Nephron (organoid): ENCODE measurements around the gene PRKD1.
"Not testable (repeated sequence)": the region's sequence is repeated elsewhere in the genome, so short reads cannot be mapped to it uniquely, and the experiment has no call there.

Source experiments
- H3K27ac Mint-ChIP-seq, 3 experiments: 2 replicates each; pipeline ENCODE4 v1.8.0; 2020; ENCODE audit warnings: mixed read lengths in 3 of 3, mild to moderate bottlenecking in 2 of 3, moderate library complexity in 1 of 3
- H3K27me3 Mint-ChIP-seq: 2 replicates; pipeline ENCODE4 v1.8.0; 2021; ENCODE audit warnings: low read depth, mild to moderate bottlenecking, moderate library complexity, mixed read lengths
- H3K36me3 Mint-ChIP-seq: 2 replicates; pipeline ENCODE4 v1.8.0; 2020; ENCODE audit warnings: low read depth, mixed read lengths
- H3K4me1 Mint-ChIP-seq: 2 replicates; pipeline ENCODE4 v1.8.0; 2020; ENCODE audit warnings: mixed read lengths
- H3K4me3 Mint-ChIP-seq, 3 experiments: 2 replicates each; pipeline ENCODE4 v1.8.0; 2020; ENCODE audit warnings: mild to moderate bottlenecking in 3 of 3, mixed read lengths in 3 of 3, moderate library complexity in 2 of 3
- H3K9me3 Mint-ChIP-seq: 2 replicates; pipeline ENCODE4 v1.8.0; 2020; ENCODE audit warnings: mixed read lengths
- CTCF ChIP-seq, 3 experiments: fragments of 200-600 bp; sonication (generic); IDR thresholded peaks; one replicate each; pipeline ENCODE4 v1.5.0; 2021; ENCODE audit warnings: antibody characterized with exemption in 3 of 3; ENCODE audit not compliant: unreplicated experiment in 3 of 3

The PRKD1 gene

GRCh38 chr14:29782041-29782440 lies 145.6 kb downstream of the PRKD1 start:
- H3K4me1 Mint-ChIP-seq: no peaks in the 10 kb centered on the region
- H3K4me3 Mint-ChIP-seq: no peak overlapping the region
- H3K36me3 Mint-ChIP-seq: peaks cover 11% of the 10 kb centered on the region
- no peak for TF ChIP-seq CTCF (IDR thresholded peaks at IDR 0.05; ENCODE audit: unreplicated experiment in 3 of 3)
- H3K9me3 Mint-ChIP-seq: peaks cover 46% of the 10 kb centered on the region
- H3K27ac Mint-ChIP-seq: no peak overlapping the region
- no peaks in the 10 kb centered on the region for H3K27me3 Mint-ChIP-seq

GRCh38 chr14:29777142-29777541 lies 150.5 kb downstream of the PRKD1 start:
- Mint-ChIP-seq H3K36me3 (peaks cover 33% of the 10 kb centered on the region), H3K9me3 (peaks cover 54% of the 10 kb centered on the region)
- not testable (repeated sequence) for H3K4me3 Mint-ChIP-seq, H3K27me3 Mint-ChIP-seq, H3K27ac Mint-ChIP-seq, H3K4me1 Mint-ChIP-seq

GRCh38 chr14:29773990-29774389 lies 153.7 kb downstream of the PRKD1 start:
- no peak overlapping the region for H3K27ac Mint-ChIP-seq

GRCh38 chr14:29763342-29763858 lies 164.2 kb downstream of the PRKD1 start:
- no peak for TF ChIP-seq CTCF (IDR thresholded peaks at IDR 0.05; ENCODE audit: unreplicated experiment in 3 of 3)
- peak overlapping the region in 1 of 3 experiments; percentile 52 for H3K27ac Mint-ChIP-seq
- H3K4me3 Mint-ChIP-seq: no peak overlapping the region
- no peaks in the 10 kb centered on the region for H3K9me3 Mint-ChIP-seq
- H3K4me1 Mint-ChIP-seq: no peaks in the 10 kb centered on the region
- no peaks in the 10 kb centered on the region for H3K36me3 Mint-ChIP-seq
- H3K27me3 Mint-ChIP-seq: no peaks in the 10 kb centered on the region

More at GRCh38 chr14:29773990-29774389, 153.7 kb downstream of the PRKD1 start:
- Mint-ChIP-seq H3K4me1 (no peaks in the 10 kb centered on the region), H3K27me3 (no peaks in the 10 kb centered on the region), H3K4me3 (no peak overlapping the region), H3K36me3 (peaks cover 33% of the 10 kb centered on the region), H3K9me3 (peaks cover 53% of the 10 kb centered on the region)
- no peak for TF ChIP-seq CTCF (IDR thresholded peaks at IDR 0.05; ENCODE audit: unreplicated experiment in 3 of 3)

GRCh38 chr14:29759521-29760340 lies 167.9 kb downstream of the PRKD1 start:
- Mint-ChIP-seq H3K9me3 (no peaks in the 10 kb centered on the region), H3K36me3 (no peaks in the 10 kb centered on the region), H3K4me1 (peaks cover 6% of the 10 kb centered on the region), H3K4me3 (no peak overlapping the region), H3K27me3 (no peaks in the 10 kb centered on the region), H3K27ac (no peak overlapping the region)
- TF ChIP-seq CTCF (IDR thresholded peaks at IDR 0.05; ENCODE audit: unreplicated experiment in 3 of 3): no peak

GRCh38 chr14:29757711-29758233 lies 169.9 kb downstream of the PRKD1 start:
- no peaks in the 10 kb centered on the region for H3K36me3 Mint-ChIP-seq
- H3K4me3 Mint-ChIP-seq: no peak overlapping the region
- H3K4me1 Mint-ChIP-seq: peaks cover 6% of the 10 kb centered on the region
- no peaks in the 10 kb centered on the region for H3K9me3 Mint-ChIP-seq
- no peak for TF ChIP-seq CTCF (IDR thresholded peaks at IDR 0.05; ENCODE audit: unreplicated experiment in 3 of 3)
- no peaks in the 10 kb centered on the region for H3K27me3 Mint-ChIP-seq
- no peak overlapping the region for H3K27ac Mint-ChIP-seq
